ENCODE data around the gene NBAS. TPM values are rescaled to one million over a fixed set of nuclear protein-coding genes. Genes with fewer than 3 reads are reported as not detected.

Gene NBAS
- total and polyA plus RNA-seq, 2 donors (not counting 3 experiments of a cell fraction or from before 2014, with no cell fraction given), result 29.4 to 43.0 TPM

DNA sequence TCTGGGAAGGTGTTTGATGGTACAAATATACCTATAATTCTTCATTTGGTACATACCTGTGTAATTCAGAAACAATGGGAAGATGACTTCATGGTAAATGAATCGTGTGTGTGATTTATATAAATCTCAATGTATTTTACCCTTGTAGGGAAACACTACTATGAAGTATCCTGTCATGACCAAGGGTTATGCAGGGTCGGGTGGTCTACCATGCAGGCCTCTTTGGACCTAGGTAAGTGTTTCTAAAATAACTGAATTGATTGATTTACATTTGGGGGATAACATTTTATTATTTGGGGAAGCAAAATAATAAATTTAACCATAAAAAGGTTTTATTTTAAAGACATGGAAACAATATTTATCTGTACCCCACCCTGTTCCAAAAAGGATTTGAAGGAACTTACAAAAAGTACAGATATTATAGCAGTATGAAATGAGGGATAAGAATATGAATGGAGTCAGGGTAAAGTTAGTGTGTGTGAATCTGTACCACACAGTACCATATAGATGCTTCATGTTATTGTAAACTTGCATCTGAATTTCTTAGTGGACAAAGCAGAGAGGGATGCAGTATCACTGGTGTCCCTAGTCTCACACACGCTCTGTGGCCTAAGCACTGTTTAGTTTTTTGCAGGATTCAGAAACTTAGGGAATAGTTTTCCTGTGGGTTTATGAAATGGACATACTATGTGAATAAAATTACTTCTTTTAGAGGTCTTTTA lies 42.1 kb upstream of the NBAS start:
- FAIRE-seq, result no peak
- intact Hi-C loops (cut with micrococcal nuclease), result no loop called here
- Histone ChIP-seq H3K79me2 (ENCODE audit: control insufficient read depth, insufficient read depth, low read length) (no peaks in the 10 kb centered on the region), H3K9me1 (replicated peaks; ENCODE audit: control insufficient read depth, extremely low read depth, insufficient read depth, low read length) (no peaks in the 10 kb centered on the region), H3K4me2 (ENCODE audit: insufficient read depth, low read length) (no peak overlapping the region), H3K27ac (ENCODE audit: insufficient read depth, low read depth, low read length) (no peak overlapping the region), H4K20me1 (replicated peaks; ENCODE audit: control insufficient read depth, extremely low read depth, insufficient read depth, low read length) (no peaks in the 10 kb centered on the region), H3K4me1 (ENCODE audit: control insufficient read depth, extremely low read depth, insufficient read depth, low read length) (no peaks in the 10 kb centered on the region), H2AFZ (ENCODE audit: low read depth, low read length) (no peak overlapping the region), H3K36me3 (ENCODE audit: control insufficient read depth in 2 of 2, extremely low read depth in 1 of 2, insufficient read depth in 2 of 2, low read length in 2 of 2) (peaks cover 36 to 52% of the 10 kb centered on the region in 2 experiments), H3K27me3 (ENCODE audit: control insufficient read depth in 2 of 2, insufficient read depth in 2 of 2, low read length in 2 of 2) (no peaks in the 10 kb centered on the region), H3K9ac (replicated peaks; ENCODE audit: extremely low read depth, insufficient read depth, low read length) (no peak overlapping the region), H3K9me3 (replicated peaks; ENCODE audit: control insufficient read depth, insufficient read depth, low read length) (no peaks in the 10 kb centered on the region), H3K4me3 (replicated peaks in 1 of 3; ENCODE audit: insufficient read depth in 1 of 3, low read depth in 1 of 3, low read length in 3 of 3) (no peak overlapping the region)
- dilution Hi-C loops (cut with MboI; ENCODE audit: extremely low pct_ligation_motif_present, low sequenced_read_pairs), result no loop called here
- no peak for TF ChIP-seq POLR2A (IDR thresholded peaks at IDR 0.05; ENCODE audit: low read depth, low read length)
- no peak for TF ChIP-seq FOS (IDR thresholded peaks at IDR 0.05; ENCODE audit: borderline replicate concordance, insufficient read depth, low read length)
- TF ChIP-seq, protein P1, sequence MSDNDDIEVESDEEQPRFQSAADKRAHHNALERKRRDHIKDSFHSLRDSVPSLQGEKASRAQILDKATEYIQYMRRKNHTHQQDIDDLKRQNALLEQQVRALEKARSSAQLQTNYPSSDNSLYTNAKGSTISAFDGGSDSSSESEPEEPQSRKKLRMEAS (IDR thresholded peaks at IDR 0.05; ENCODE audit: insufficient read depth, insufficient read length), result no peak
- TF ChIP-seq EZH2 (IDR thresholded peaks at IDR 0.05; ENCODE audit: borderline replicate concordance, low read depth, low read length, severe bottlenecking), result no peak
- TF ChIP-seq, protein P2, sequence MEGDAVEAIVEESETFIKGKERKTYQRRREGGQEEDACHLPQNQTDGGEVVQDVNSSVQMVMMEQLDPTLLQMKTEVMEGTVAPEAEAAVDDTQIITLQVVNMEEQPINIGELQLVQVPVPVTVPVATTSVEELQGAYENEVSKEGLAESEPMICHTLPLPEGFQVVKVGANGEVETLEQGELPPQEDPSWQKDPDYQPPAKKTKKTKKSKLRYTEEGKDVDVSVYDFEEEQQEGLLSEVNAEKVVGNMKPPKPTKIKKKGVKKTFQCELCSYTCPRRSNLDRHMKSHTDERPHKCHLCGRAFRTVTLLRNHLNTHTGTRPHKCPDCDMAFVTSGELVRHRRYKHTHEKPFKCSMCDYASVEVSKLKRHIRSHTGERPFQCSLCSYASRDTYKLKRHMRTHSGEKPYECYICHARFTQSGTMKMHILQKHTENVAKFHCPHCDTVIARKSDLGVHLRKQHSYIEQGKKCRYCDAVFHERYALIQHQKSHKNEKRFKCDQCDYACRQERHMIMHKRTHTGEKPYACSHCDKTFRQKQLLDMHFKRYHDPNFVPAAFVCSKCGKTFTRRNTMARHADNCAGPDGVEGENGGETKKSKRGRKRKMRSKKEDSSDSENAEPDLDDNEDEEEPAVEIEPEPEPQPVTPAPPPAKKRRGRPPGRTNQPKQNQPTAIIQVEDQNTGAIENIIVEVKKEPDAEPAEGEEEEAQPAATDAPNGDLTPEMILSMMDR (IDR thresholded peaks at IDR 0.05; ENCODE audit: extremely low read depth in 1 of 2, insufficient read depth in 1 of 2, low read depth in 1 of 2, low read length in 2 of 2), result no peak
- TF ChIP-seq POLR2AphosphoS5 (IDR thresholded peaks at IDR 0.05; ENCODE audit: insufficient read depth, low read depth, low read length), result no peak
- no peak for TF ChIP-seq MYC (IDR thresholded peaks at IDR 0.05; ENCODE audit: low read depth, low read length)
- no peak for TF ChIP-seq GATA2 (IDR thresholded peaks at IDR 0.05; ENCODE audit: insufficient read depth, insufficient read length, low read depth, low read length)
- no peak for TF ChIP-seq JUN (IDR thresholded peaks at IDR 0.05; ENCODE audit: borderline replicate concordance, insufficient read depth, insufficient read length, low read depth)
- DNase-seq (ENCODE audit: low read depth, low spot score), result no peak
- POLR2A ChIA-PET, result no interaction called here
- CTCF ChIA-PET, result no interaction called here
- BruUV-seq (replicated peaks), result no TSS peak

All from endothelial cell of umbilical vein (primary cell).